MG63 (cell line): Measurements from ENCODE around the gene BCL7C. TPM values are rescaled to one million over a fixed set of nuclear protein-coding genes. Genes with fewer than 3 reads are reported as not detected.

ENCODE experiments used
- DNase-seq: peaks from one replicate; pipeline ENCODE4 v3.0.0-alpha.2; 2020
- H3K27me3 ChIP-seq: fragments of 250-450 bp; sonication (Bioruptor Pico); 2 replicates; pipeline ENCODE4 v1.5.1; 2020; ENCODE audit warnings: mild to moderate bottlenecking, moderate library complexity
- H3K36me3 ChIP-seq: fragments of 250-450 bp; sonication (Bioruptor Pico); 2 replicates; pipeline ENCODE4 v1.5.1; 2020; ENCODE audit warnings: mild to moderate bottlenecking, moderate library complexity
- H3K4me3 ChIP-seq: fragments of 250-450 bp; sonication (Bioruptor Pico); 2 replicates; pipeline ENCODE4 v1.5.1; 2020; ENCODE audit warnings: mild to moderate bottlenecking, moderate library complexity
- H3K9me3 ChIP-seq: fragments of 250-450 bp; sonication (Bioruptor Pico); 2 replicates; pipeline ENCODE4 v1.5.1; 2020; ENCODE audit warnings: mild to moderate bottlenecking, moderate library complexity
- total RNA-seq: library from RNA; depleted of rRNA; stranded (reverse); fragments of >200 nt; shearing (Covaris generic); gene quantifications from 2 replicates; pipeline ENCODE4 v1.2.3, GENCODE V29; 2014; ENCODE audit warnings: low replicate concordance

Gene BCL7C
- total RNA-seq, 1 experiment from 2014 or later = 70.8 TPM

- H3K36me3 ChIP-seq = peaks cover 28% of the 10 kb centered on the region
- no peaks in the 10 kb centered on the region for H3K27me3 ChIP-seq
- no peaks in the 10 kb centered on the region for H3K9me3 ChIP-seq
- H3K4me3 ChIP-seq = peak overlapping the region; percentile 97
- DNase-seq = no peak
Observed at GRCh38 chr16:30924913-30925631, 31.2 kb upstream of the BCL7C start.

- Histone ChIP-seq H3K27me3 (no peaks in the 10 kb centered on the region), H3K4me3 (peak overlapping the region; percentile 97), H3K36me3 (peaks cover 24% of the 10 kb centered on the region), H3K9me3 (no peaks in the 10 kb centered on the region)
- DNase-seq = peak; percentile 22
Observed at GRCh38 chr16:30924076-30924912, 30.4 kb upstream of the BCL7C start.

- Histone ChIP-seq H3K36me3 (peaks cover 24% of the 10 kb centered on the region), H3K27me3 (no peaks in the 10 kb centered on the region), H3K9me3 (no peaks in the 10 kb centered on the region), H3K4me3 (peak within 1 kb of the TSS; percentile 97)
- DNase-seq = no peak
Observed at GRCh38 chr16:30923554-30924075, 29.7 kb upstream of the BCL7C start, which contains the start of gene FBXL19. FBXL19 (plus strand) TSS chr16:30923572; CDS start chr16:30925755, 2,183 bp downstream.

- no peaks in the 10 kb centered on the region for H3K9me3 ChIP-seq
- peak; percentile 100 for DNase-seq
Observed at GRCh38 chr16:30922960-30923535, 29.2 kb upstream of the BCL7C start.

GRCh38 chr16:30922420-30922959 is 28.6 kb upstream of the BCL7C start:
- H3K36me3 ChIP-seq = peaks cover 24% of the 10 kb centered on the region
- H3K27me3 ChIP-seq = no peaks in the 10 kb centered on the region
- DNase-seq = peak; percentile 100
- H3K9me3 ChIP-seq = no peaks in the 10 kb centered on the region
- H3K4me3 ChIP-seq = peak overlapping the region; percentile 97

More at GRCh38 chr16:30922960-30923535, 29.2 kb upstream of the BCL7C start:
- H3K4me3 ChIP-seq = peak overlapping the region; percentile 97
- peaks cover 24% of the 10 kb centered on the region for H3K36me3 ChIP-seq
- no peaks in the 10 kb centered on the region for H3K27me3 ChIP-seq

GRCh38 chr16:30921748-30922419 is 28.0 kb upstream of the BCL7C start:
- peak; percentile 85 for DNase-seq
- H3K4me3 ChIP-seq = peak overlapping the region; percentile 97
- no peaks in the 10 kb centered on the region for H3K9me3 ChIP-seq
- peaks cover 24% of the 10 kb centered on the region for H3K36me3 ChIP-seq
- H3K27me3 ChIP-seq = no peaks in the 10 kb centered on the region

GRCh38 chr16:30921459-30921747 is 27.5 kb upstream of the BCL7C start:
- Histone ChIP-seq H3K27me3 (no peaks in the 10 kb centered on the region), H3K9me3 (no peaks in the 10 kb centered on the region), H3K36me3 (peaks cover 19% of the 10 kb centered on the region), H3K4me3 (peak overlapping the region; percentile 97)
- DNase-seq = no peak

GRCh38 chr16:30920891-30921290 is 27.0 kb upstream of the BCL7C start:
- no peaks in the 10 kb centered on the region for H3K9me3 ChIP-seq
- peaks cover 15% of the 10 kb centered on the region for H3K36me3 ChIP-seq
- no peak for DNase-seq
- H3K4me3 ChIP-seq = no peak overlapping the region
- H3K27me3 ChIP-seq = no peaks in the 10 kb centered on the region

GRCh38 chr16:30918614-30919013 is 24.7 kb upstream of the BCL7C start:
- Histone ChIP-seq H3K36me3 (peaks cover 15% of the 10 kb centered on the region), H3K4me3 (no peak overlapping the region), H3K27me3 (no peaks in the 10 kb centered on the region), H3K9me3 (no peaks in the 10 kb centered on the region)
- no peak for DNase-seq

- DNase-seq = no peak
- no peaks in the 10 kb centered on the region for H3K36me3 ChIP-seq
- H3K4me3 ChIP-seq = no peak overlapping the region
- H3K9me3 ChIP-seq = no peaks in the 10 kb centered on the region
- H3K27me3 ChIP-seq = no peaks in the 10 kb centered on the region
Observed at GRCh38 chr16:30914830-30915229, 21.0 kb upstream of the BCL7C start.

GRCh38 chr16:30912794-30913412 is 19.0 kb upstream of the BCL7C start:
- H3K4me3 ChIP-seq = no peak overlapping the region
- no peaks in the 10 kb centered on the region for H3K36me3 ChIP-seq
- no peaks in the 10 kb centered on the region for H3K9me3 ChIP-seq
- DNase-seq = no peak
- no peaks in the 10 kb centered on the region for H3K27me3 ChIP-seq

- H3K9me3 ChIP-seq = no peaks in the 10 kb centered on the region
- H3K4me3 ChIP-seq = no peak overlapping the region
- DNase-seq = no peak
- no peaks in the 10 kb centered on the region for H3K36me3 ChIP-seq
- no peaks in the 10 kb centered on the region for H3K27me3 ChIP-seq
Observed at GRCh38 chr16:30910427-30911029, 16.7 kb upstream of the BCL7C start.

- no peak for DNase-seq
- no peak overlapping the region for H3K4me3 ChIP-seq
- H3K9me3 ChIP-seq = no peaks in the 10 kb centered on the region
- H3K27me3 ChIP-seq = no peaks in the 10 kb centered on the region
- no peaks in the 10 kb centered on the region for H3K36me3 ChIP-seq
Observed at GRCh38 chr16:30907064-30907463, 13.2 kb upstream of the BCL7C start.

- H3K9me3 ChIP-seq = no peaks in the 10 kb centered on the region
- H3K27me3 ChIP-seq = no peaks in the 10 kb centered on the region
- no peak for DNase-seq
- no peak overlapping the region for H3K4me3 ChIP-seq
- no peaks in the 10 kb centered on the region for H3K36me3 ChIP-seq
Observed at GRCh38 chr16:30904114-30904780, 10.4 kb upstream of the BCL7C start.

- H3K9me3 ChIP-seq = no peaks in the 10 kb centered on the region
- no peaks in the 10 kb centered on the region for H3K27me3 ChIP-seq
- no peak overlapping the region for H3K4me3 ChIP-seq
- DNase-seq = peak; percentile 45
- no peaks in the 10 kb centered on the region for H3K36me3 ChIP-seq
Observed at GRCh38 chr16:30903596-30903995, 9.7 kb upstream of the BCL7C start.
